ENCODE measurements around the gene EOMES. TPM values are rescaled to one million over a fixed set of nuclear protein-coding genes. Genes with fewer than 3 reads are reported as not detected.
A peak's percentile ranks its signal among the peaks of the same experiment; 100 is the strongest.

EOMES gene
- total and polyA plus RNA-seq, 2 of the 8 experiments (the other 6 are each of a cell fraction or from before 2014, with no cell fraction given): 0.09 to 0.47 TPM

- no peaks in the 10 kb centered on the region for H3K9me3 ChIP-seq (ENCODE audit: insufficient read depth in 2 of 2, low read depth in 1 of 2, low read length in 1 of 2)
- H2AFZ ChIP-seq (ENCODE audit: low read length): no peak overlapping the region
- H3K79me1 ChIP-seq (ENCODE audit: low read depth, low read length): no peaks in the 10 kb centered on the region
- TF ChIP-seq SP4 (IDR thresholded peaks at IDR 0.05; ENCODE audit: low read length) (no peak), SRF (IDR thresholded peaks at IDR 0.05; ENCODE audit: low read depth, low read length) (no peak), MAFK (IDR thresholded peaks at IDR 0.05; ENCODE audit: low read depth, low read length) (no peak), SUZ12 (IDR thresholded peaks at IDR 0.05; ENCODE audit: low read length) (peak; percentile 72), PHF8 (conservative IDR thresholded peaks at IDR 0.05; ENCODE audit: low read depth, low read length) (no peak), MAX (IDR thresholded peaks at IDR 0.05) (no peak), CBX8 (IDR thresholded peaks at IDR 0.05; ENCODE audit: borderline replicate concordance, low read depth, low read length) (peak; percentile 1; the same call in 1 of the 2 replicates), SIX5 (IDR thresholded peaks at IDR 0.05; ENCODE audit: low read depth, low read length) (no peak), RNF2 (IDR thresholded peaks at IDR 0.05; ENCODE audit: borderline replicate concordance, low read depth, low read length, missing control alignments, poor library complexity, severe bottlenecking) (peak; percentile 59), NRF1 (IDR thresholded peaks at IDR 0.05; ENCODE audit: low read depth, low read length) (no peak), EZH2 (IDR thresholded peaks at IDR 0.05; ENCODE audit: low read depth, low read length, severe bottlenecking) (peak; percentile 74)
- H4K91ac ChIP-seq (replicated peaks; ENCODE audit: insufficient read length, low read length): no peak overlapping the region
- 0 out of 2 replicates have a peak overlapping the region, but pooled peaks have one; percentile 68 for H2BK12ac ChIP-seq (ENCODE audit: low read depth, low read length)
- no peak overlapping the region for H2BK5ac ChIP-seq (ENCODE audit: low read depth, low read length)
- CTCF ChIA-PET (ENCODE audit: partially characterized antibody): interaction anchor here (0.6 kb wide), 1 partner anchor 46 kb away, joined by 3 read pairs; no protein-coding TSS in a partner anchor
- H4K20me1 ChIP-seq (replicated peaks in 1 of 2; ENCODE audit: control insufficient read depth in 1 of 2, insufficient read depth in 2 of 2, low read length in 2 of 2): peaks cover 5 to 27% of the 10 kb centered on the region in 2 experiments
- no peaks in the 10 kb centered on the region for H3K79me2 ChIP-seq (ENCODE audit: control insufficient read depth in 1 of 2, insufficient read depth in 2 of 2, low read length in 2 of 2)
- H4K5ac ChIP-seq (ENCODE audit: insufficient read length, low read depth, low read length): no peak overlapping the region
- no peaks in the 10 kb centered on the region for H3K36me3 ChIP-seq (ENCODE audit: control insufficient read depth in 2 of 4, insufficient read depth in 4 of 4, low read length in 3 of 4)
- H3K18ac ChIP-seq (ENCODE audit: extremely low read depth, low read length): no peak overlapping the region
- POLR2A ChIA-PET (ENCODE audit: partially characterized antibody): no interaction called here
- DNase-seq (ENCODE audit: low read depth in 1 of 2, low spot score in 2 of 2) (no peak), FAIRE-seq (no peak)
- H3K27ac ChIP-seq (ENCODE audit: low read depth, low read length): no peak overlapping the region
- no peak overlapping the region for H3K14ac ChIP-seq (ENCODE audit: insufficient read length)
- no peak overlapping the region for H3K9ac ChIP-seq (replicated peaks in 1 of 4; ENCODE audit: extremely low read depth in 1 of 4, low read depth in 3 of 4, low read length in 3 of 4)
- peaks cover 70 to 99% (median 85%) of the 10 kb centered on the region in 4 experiments for H3K27me3 ChIP-seq (replicated peaks in 1 of 4; ENCODE audit: control insufficient read depth in 3 of 4, extremely low read depth in 1 of 4, insufficient read depth in 3 of 4, low read length in 3 of 4)
- H3K4ac ChIP-seq (replicated peaks; ENCODE audit: insufficient read length, low read depth, low read length): no peak overlapping the region
- no peak overlapping the region for H3K4me2 ChIP-seq (ENCODE audit: insufficient read depth in 1 of 2, low read depth in 2 of 2, low read length in 2 of 2)
- no peak overlapping the region for H3K23ac ChIP-seq (ENCODE audit: insufficient read length)
- H2BK15ac ChIP-seq (ENCODE audit: low read length): no peak overlapping the region
- peaks cover 15% of the 10 kb centered on the region; the same call in 1 of the 2 replicates for H3K23me2 ChIP-seq (ENCODE audit: low read depth, low read length)
- H2BK20ac ChIP-seq (ENCODE audit: low read length): no peak overlapping the region
- no peak overlapping the region for H2BK120ac ChIP-seq (replicated peaks; ENCODE audit: low read depth, low read length)
- no peak overlapping the region for H3K56ac ChIP-seq (replicated peaks; ENCODE audit: insufficient read length, low read depth, low read length)
- 2% methylated on average over 7 of the region's 7 CpGs; no CpG with 5 or more reads in 1 of the 2 experiments for WGBS, 2 experiments (ENCODE audit: extremely low coverage in 1 of 2, insufficient coverage in 1 of 2, insufficient read length in 1 of 2, insufficient replicate concordance in 2 of 2, low coverage in 1 of 2, low lambda C conversion rate in 2 of 2, missing lambda C conversion rate in 1 of 2)
- H2AK5ac ChIP-seq (ENCODE audit: low read depth, low read length): no peak overlapping the region
- H3K4me3 ChIP-seq (ENCODE audit: extremely low read depth in 1 of 4, insufficient read depth in 2 of 4, low read depth in 3 of 4, low read length in 4 of 4): no peak overlapping the region
- peaks cover 7 to 33% (median 20%) of the 10 kb centered on the region in 4 experiments for H3K4me1 ChIP-seq (replicated peaks in 1 of 4; ENCODE audit: control insufficient read depth in 3 of 4, insufficient read depth in 4 of 4, low read length in 3 of 4)
- H4K8ac ChIP-seq (ENCODE audit: extremely low read depth, insufficient read depth, low read length): no peak overlapping the region
Observed at GRCh38 chr3:27726240-27726639, 4.1 kb upstream of the EOMES start.

Data from H1 (cell line).